Fibroblast of lung (primary cell): Measurements from ENCODE around the gene PAEP. TPM values are rescaled to one million over a fixed set of nuclear protein-coding genes. Genes with fewer than 3 reads are reported as not detected.

Experiments
- DNase-seq, 2 donors: peaks; one replicate each; pipeline versions ENCODE4 v3.0.0 to v3.0.0-alpha.2; 2010; ENCODE audit warnings: low read depth in 2 of 2
- H2AFZ ChIP-seq: 2 replicates; pipeline ENCODE4 v1.5.1; 2012; ENCODE audit warnings: low read length, control low read depth, inconsistent platforms
- H3K27ac ChIP-seq: 2 replicates; pipeline ENCODE4 v1.5.1; 2011; ENCODE audit warnings: low read length, control low read depth; ENCODE audit not compliant: insufficient read depth
- H3K27me3 ChIP-seq: 2 replicates; pipeline ENCODE4 v1.5.1; 2011; ENCODE audit warnings: mild to moderate bottlenecking, low read length; ENCODE audit not compliant: control insufficient read depth, insufficient read depth
- H3K36me3 ChIP-seq: 2 replicates; pipeline ENCODE4 v1.5.1; 2011; ENCODE audit warnings: low read length; ENCODE audit not compliant: control insufficient read depth, insufficient read depth
- H3K4me1 ChIP-seq: 2 replicates; pipeline ENCODE4 v1.5.1; 2011; ENCODE audit warnings: low read length; ENCODE audit not compliant: control insufficient read depth, insufficient read depth; ENCODE audit errors: extremely low read depth
- H3K4me2 ChIP-seq: 2 replicates; pipeline ENCODE4 v1.5.1; 2011; ENCODE audit warnings: low read length, control low read depth; ENCODE audit not compliant: insufficient read depth; ENCODE audit errors: extremely low read depth
- H3K4me3 ChIP-seq, 4 experiments: fragments of 200-600 bp in 1 of 4; sonication (generic) in 1 of 4; replicated peaks in 1 of 4; 2 replicates each; pipeline ENCODE4 v1.5.1; 2011 to 2016; ENCODE audit warnings: low read length in 4 of 4, low read depth in 3 of 4, mild to moderate bottlenecking in 3 of 4, control low read depth in 2 of 4, inconsistent platforms in 1 of 4, mixed read lengths in 1 of 4; ENCODE audit not compliant: insufficient read depth in 1 of 4; ENCODE audit errors: control extremely low read depth in 1 of 4
- H3K79me2 ChIP-seq: 2 replicates; pipeline ENCODE4 v1.5.1; 2012; ENCODE audit warnings: mild to moderate bottlenecking, low read length, inconsistent platforms; ENCODE audit not compliant: control insufficient read depth, insufficient read depth
- H3K9ac ChIP-seq: 2 replicates; pipeline ENCODE4 v1.5.1; 2011; ENCODE audit warnings: mild to moderate bottlenecking, low read length, control low read depth; ENCODE audit not compliant: insufficient read depth
- H3K9me3 ChIP-seq: 2 replicates; pipeline ENCODE4 v1.5.1; 2012; ENCODE audit warnings: low read depth, low read length; ENCODE audit not compliant: control insufficient read depth, insufficient read depth
- H4K20me1 ChIP-seq: 2 replicates; pipeline ENCODE4 v1.5.1; 2011; ENCODE audit warnings: low read length; ENCODE audit not compliant: control insufficient read depth, insufficient read depth; ENCODE audit errors: extremely low read depth
- EZH2 ChIP-seq: IDR thresholded peaks from 2 replicates; pipeline ENCODE4 v1.5.1; 2012; ENCODE audit warnings: low read length, control low read depth, mild to moderate bottlenecking; ENCODE audit errors: missing control alignments
- polyA minus RNA-seq: library from RNA; depleted of rRNA, polyadenylated mRNA; stranded (reverse); fragments of >200 nt; gene quantifications from 2 replicates; pipeline ENCODE4 v1.2.3, GENCODE V29; 2011; ENCODE audit warnings: low replicate concordance
- polyA plus RNA-seq, 2 donors: library from polyadenylated mRNA; depleted of rRNA in 1 of 2; stranded (reverse) in 1 of 2; unstranded in 1 of 2; fragments of >200 nt; gene quantifications; 2 replicates each; pipeline ENCODE4 v1.2.1, GENCODE V29; 2011 to 2012; ENCODE audit warnings: missing spikeins in 1 of 2
- total RNA-seq: library from RNA; depleted of rRNA; stranded (reverse); fragments of >200 nt; gene quantifications from 2 replicates; pipeline ENCODE4 v1.2.1, GENCODE V29; 2014
- TF ChIP-seq, protein P1 (sequence below), 2 donors: IDR thresholded peaks in 1 of 2; conservative IDR thresholded peaks in 1 of 2; 1 replicate in 1 of 2; 2 replicates in 1 of 2; pipeline ENCODE4 v1.5.1; 2011 to 2012; ENCODE audit warnings: low read length in 2 of 2, control low read depth in 1 of 2, inconsistent platforms in 1 of 2, low read depth in 1 of 2, mild to moderate bottlenecking in 1 of 2

PAEP gene
- total RNA-seq (not detected in 2 replicates), polyA plus RNA-seq (not detected in 2 replicates), polyA minus RNA-seq (not detected in 2 replicates)
- polyA plus RNA-seq (2012): not detected in 2 replicates

DNA sequence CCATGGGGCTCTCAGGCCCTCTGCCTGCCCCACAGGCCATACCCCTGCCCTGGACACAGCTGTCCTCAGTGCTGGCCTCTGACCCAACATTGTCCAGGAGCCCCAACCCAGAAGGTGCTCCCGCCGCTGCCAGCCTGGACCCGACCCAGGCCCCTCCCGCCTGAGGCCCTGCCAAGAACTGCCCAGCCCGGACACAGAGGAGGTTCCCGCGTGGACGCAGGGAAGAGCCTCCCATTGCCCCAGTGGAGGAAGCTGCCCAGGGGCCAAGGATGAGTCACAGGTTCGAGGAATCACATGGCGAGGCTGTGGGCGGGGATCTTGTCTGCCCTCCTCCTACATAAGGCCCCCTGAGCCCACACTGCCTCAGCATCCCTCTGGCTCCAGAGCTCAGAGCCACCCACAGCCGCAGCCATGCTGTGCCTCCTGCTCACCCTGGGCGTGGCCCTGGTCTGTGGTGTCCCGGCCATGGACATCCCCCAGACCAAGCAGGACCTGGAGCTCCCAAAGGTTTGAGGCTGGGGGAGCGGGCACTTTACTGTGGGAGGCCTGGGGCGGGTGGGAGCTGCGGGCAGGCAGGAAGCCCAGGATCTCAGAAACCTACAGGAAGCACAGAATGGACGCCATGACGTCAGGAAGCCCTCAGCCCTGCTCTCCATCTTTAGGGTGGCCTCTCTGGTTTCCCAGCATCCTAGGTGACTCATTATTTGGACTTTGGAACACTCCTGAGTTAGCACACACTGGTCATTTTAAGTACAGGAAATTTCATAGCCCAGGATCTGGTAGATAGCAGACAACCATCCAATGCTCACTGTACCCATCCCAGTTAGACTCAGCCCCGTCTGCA lies at the start of gene PAEP:
Gene PAEP, plus strand, starts transcription at position 366 of the 844 bp plus-strand sequence.
- DNase-seq: no peak
- Histone ChIP-seq H3K4me2 (no peak within 1 kb of the TSS), H3K4me3 (no peak within 1 kb of the TSS), H3K27me3 (no peaks in the 10 kb centered on the region), H4K20me1 (no peaks in the 10 kb centered on the region), H3K79me2 (no peaks in the 10 kb centered on the region), H2AFZ (no peak within 1 kb of the TSS), H3K9me3 (no peaks in the 10 kb centered on the region), H3K27ac (no peak within 1 kb of the TSS), H3K36me3 (no peaks in the 10 kb centered on the region), H3K4me1 (no peaks in the 10 kb centered on the region), H3K9ac (no peak within 1 kb of the TSS)
- TF ChIP-seq, protein P1, sequence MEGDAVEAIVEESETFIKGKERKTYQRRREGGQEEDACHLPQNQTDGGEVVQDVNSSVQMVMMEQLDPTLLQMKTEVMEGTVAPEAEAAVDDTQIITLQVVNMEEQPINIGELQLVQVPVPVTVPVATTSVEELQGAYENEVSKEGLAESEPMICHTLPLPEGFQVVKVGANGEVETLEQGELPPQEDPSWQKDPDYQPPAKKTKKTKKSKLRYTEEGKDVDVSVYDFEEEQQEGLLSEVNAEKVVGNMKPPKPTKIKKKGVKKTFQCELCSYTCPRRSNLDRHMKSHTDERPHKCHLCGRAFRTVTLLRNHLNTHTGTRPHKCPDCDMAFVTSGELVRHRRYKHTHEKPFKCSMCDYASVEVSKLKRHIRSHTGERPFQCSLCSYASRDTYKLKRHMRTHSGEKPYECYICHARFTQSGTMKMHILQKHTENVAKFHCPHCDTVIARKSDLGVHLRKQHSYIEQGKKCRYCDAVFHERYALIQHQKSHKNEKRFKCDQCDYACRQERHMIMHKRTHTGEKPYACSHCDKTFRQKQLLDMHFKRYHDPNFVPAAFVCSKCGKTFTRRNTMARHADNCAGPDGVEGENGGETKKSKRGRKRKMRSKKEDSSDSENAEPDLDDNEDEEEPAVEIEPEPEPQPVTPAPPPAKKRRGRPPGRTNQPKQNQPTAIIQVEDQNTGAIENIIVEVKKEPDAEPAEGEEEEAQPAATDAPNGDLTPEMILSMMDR (conservative IDR thresholded peaks at IDR 0.05 in 1 of 2, IDR thresholded peaks at IDR 0.05 in 1 of 2; ENCODE audit: low read depth in 1 of 2, low read length in 2 of 2): no peak
- TF ChIP-seq EZH2: no peak

DNA sequence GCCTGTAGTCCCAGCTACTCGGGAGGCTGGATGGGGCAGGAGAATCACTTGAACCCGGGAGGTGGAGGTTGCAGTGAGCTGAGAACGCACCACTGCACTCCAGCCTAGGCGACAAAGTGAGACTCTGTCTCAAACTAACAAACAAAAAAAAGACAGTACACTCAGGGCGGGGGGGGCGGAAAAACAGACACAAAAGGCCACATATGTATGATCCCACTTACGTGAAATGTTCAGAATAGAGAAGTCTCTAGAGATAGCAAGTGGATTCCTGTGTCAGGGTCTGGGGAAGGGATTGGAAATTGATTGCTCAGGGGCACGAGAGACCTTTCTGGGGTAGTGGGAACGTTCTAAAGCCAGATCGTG lies 49.3 kb upstream of the PAEP start:
- no peak overlapping the region for H3K9ac ChIP-seq
- H3K9me3 ChIP-seq: no peaks in the 10 kb centered on the region
- H3K27me3 ChIP-seq: no peaks in the 10 kb centered on the region
- H2AFZ ChIP-seq: no peak overlapping the region
- no peak for TF ChIP-seq EZH2
- TF ChIP-seq, protein P1 (conservative IDR thresholded peaks at IDR 0.05 in 1 of 2, IDR thresholded peaks at IDR 0.05 in 1 of 2; ENCODE audit: low read depth in 1 of 2, low read length in 2 of 2): no peak
- H3K79me2 ChIP-seq: no peaks in the 10 kb centered on the region
- no peak overlapping the region for H3K27ac ChIP-seq
- no peaks in the 10 kb centered on the region for H4K20me1 ChIP-seq
- no peaks in the 10 kb centered on the region for H3K36me3 ChIP-seq
- no peak overlapping the region for H3K4me2 ChIP-seq
- H3K4me3 ChIP-seq: no peak overlapping the region
- H3K4me1 ChIP-seq: peaks cover 2% of the 10 kb centered on the region
- DNase-seq: no peak

DNA sequence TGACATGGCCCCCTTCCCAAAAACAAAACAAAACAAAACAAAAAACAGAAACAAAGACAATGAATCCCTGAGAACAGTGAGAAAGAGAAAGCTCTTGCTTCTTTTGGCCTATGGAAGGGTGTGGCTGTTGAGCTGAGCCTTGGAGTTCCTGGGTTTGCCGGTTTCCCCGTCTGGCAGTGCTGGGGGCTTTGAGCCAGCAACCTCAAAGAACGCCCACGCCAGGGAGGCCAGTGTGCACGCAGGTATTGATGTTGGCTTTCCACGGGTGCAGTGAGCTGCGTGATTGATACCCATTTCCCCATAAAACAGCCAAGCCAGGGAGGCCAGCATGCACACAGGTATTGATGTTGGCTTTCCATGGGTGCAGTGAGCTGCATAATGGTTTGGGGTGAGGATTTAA lies 48.7 kb upstream of the PAEP start:
- H3K4me2 ChIP-seq: no peak overlapping the region
- H3K9ac ChIP-seq: no peak overlapping the region
- H3K27me3 ChIP-seq: no peaks in the 10 kb centered on the region
- no peaks in the 10 kb centered on the region for H4K20me1 ChIP-seq
- peak in 1 of 2 donors; percentile 40 for DNase-seq
- H3K79me2 ChIP-seq: no peaks in the 10 kb centered on the region
- H3K9me3 ChIP-seq: no peaks in the 10 kb centered on the region
- H3K4me3 ChIP-seq: no peak overlapping the region
- H3K27ac ChIP-seq: no peak overlapping the region
- no peaks in the 10 kb centered on the region for H3K36me3 ChIP-seq
- no peak overlapping the region for H2AFZ ChIP-seq
- TF ChIP-seq EZH2: no peak
- TF ChIP-seq, protein P1 (conservative IDR thresholded peaks at IDR 0.05 in 1 of 2, IDR thresholded peaks at IDR 0.05 in 1 of 2; ENCODE audit: low read depth in 1 of 2, low read length in 2 of 2): no peak
- peaks cover 2% of the 10 kb centered on the region for H3K4me1 ChIP-seq
